NT2/D1 (cell line): ENCODE results near the gene RMI2.
A peak's percentile ranks its signal among the peaks of the same experiment; 100 is the strongest.

ENCODE experiments used
- DNase-seq: peaks from one replicate; pipeline ENCODE4 v3.0.0-alpha.2; 2011; ENCODE audit warnings: low read depth, low spot score
- H3K27me3 ChIP-seq: 2 replicates; pipeline ENCODE4 v1.6.0; 2011; ENCODE audit warnings: mild to moderate bottlenecking; ENCODE audit not compliant: insufficient read length, insufficient read depth
- H3K36me3 ChIP-seq: 2 replicates; pipeline ENCODE4 v1.6.1; 2011; ENCODE audit warnings: mild to moderate bottlenecking, low read length, mixed read lengths; ENCODE audit not compliant: insufficient read depth, insufficient read length
- H3K4me1 ChIP-seq: 2 replicates; pipeline ENCODE4 v1.5.1; 2011; ENCODE audit not compliant: insufficient read depth, insufficient read length
- H3K4me3 ChIP-seq: 2 replicates; pipeline ENCODE4 v1.5.1; 2011; ENCODE audit warnings: low read depth; ENCODE audit not compliant: insufficient read length
- H3K9ac ChIP-seq: 2 replicates; pipeline ENCODE4 v1.6.0; 2011; ENCODE audit warnings: low read depth; ENCODE audit not compliant: insufficient read length
- H3K9me3 ChIP-seq: 2 replicates; pipeline ENCODE4 v1.5.1; 2011; ENCODE audit warnings: mild to moderate bottlenecking, low read length; ENCODE audit not compliant: insufficient read depth
- SUZ12 ChIP-seq: IDR thresholded peaks from 2 replicates; pipeline ENCODE4 v1.6.1; 2011; ENCODE audit not compliant: insufficient read length, insufficient read depth; ENCODE audit errors: extremely low read depth
- YY1 ChIP-seq: IDR thresholded peaks from 2 replicates; pipeline ENCODE4 v1.6.1; 2011; ENCODE audit not compliant: insufficient read length, insufficient read depth
- ZNF274 ChIP-seq: IDR thresholded peaks from 2 replicates; pipeline ENCODE4 v1.6.1; 2011; ENCODE audit warnings: mild to moderate bottlenecking, low read depth, low read length

The RMI2 gene

DNA sequence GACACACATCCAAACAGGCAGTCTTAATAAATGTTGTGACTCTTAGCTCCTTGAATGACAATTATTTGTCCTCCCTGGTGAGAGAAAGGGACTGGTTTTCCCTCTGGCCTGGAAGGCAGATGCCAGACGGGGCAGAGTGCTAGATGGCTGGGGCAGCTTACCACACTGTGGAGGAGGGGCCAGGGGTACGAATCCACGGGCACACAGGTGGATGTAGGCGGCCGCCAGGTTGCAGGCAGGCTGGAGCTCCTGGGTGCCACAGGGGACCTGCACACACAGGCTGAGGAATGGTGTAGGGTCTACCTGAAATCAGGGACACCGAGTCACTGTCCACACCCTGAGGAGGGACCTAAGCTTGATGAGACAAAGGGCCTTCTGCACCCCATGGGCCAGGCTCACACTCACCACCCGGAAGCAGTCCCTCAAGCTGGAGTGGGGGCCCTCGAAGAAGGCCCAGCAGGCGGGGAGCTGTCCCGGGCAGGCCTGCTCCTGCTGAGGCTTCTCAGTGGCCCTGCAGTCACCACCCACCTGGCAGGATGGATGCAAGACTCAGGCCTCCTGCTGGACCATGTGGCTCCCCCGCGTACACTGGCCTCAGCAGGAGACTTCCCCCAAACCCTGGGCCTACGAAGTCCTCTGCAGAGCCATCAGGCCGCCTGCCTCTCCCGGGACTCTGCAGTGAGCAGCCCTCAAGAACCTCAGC, 38.4 kb downstream of the RMI2 start:
- DNase-seq, result no peak

DNA sequence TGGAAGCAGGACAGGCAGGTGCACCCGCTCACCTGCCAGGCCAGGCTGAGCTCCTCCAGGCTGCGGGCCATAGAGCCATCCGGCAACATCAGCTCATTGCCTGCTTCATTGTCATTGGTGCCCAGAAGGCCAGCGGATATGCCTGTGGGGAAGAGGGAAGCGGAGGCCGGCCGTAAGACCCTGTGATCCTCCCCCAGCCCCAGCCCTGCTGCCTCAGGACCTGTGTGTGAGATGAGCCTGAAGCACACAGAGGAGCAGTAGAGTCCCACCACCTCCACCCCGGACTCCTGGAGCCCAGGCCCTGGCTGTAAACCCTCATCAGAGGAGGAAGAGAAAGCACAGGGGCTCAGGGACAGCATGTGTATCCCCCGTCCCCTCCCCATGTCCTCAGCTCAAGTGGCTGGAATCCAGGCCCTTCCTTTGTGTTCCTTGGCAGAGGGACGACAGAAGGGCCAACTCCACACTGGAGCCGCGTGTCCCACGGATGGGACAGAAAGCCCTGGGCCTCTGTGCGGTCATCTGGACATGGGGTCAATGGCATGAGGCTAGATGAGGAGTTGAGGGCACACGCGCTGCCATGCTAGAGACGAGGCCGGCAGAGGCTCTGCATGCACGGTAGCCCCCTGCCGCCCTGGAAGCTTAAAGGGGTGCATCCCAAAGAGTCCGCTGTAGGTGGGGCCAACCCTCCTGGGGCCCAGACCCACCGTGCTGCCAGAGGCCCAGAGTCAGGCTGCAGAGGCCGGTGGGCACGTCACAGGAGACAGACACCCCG, 39.1 kb downstream of the RMI2 start:
- Histone ChIP-seq H3K27me3 (no peaks in the 10 kb centered on the region), H3K4me1 (peaks cover 33% of the 10 kb centered on the region), H3K9ac (no peak overlapping the region), H3K36me3 (no peaks in the 10 kb centered on the region), H3K4me3 (no peak overlapping the region), H3K9me3 (no peaks in the 10 kb centered on the region)
- TF ChIP-seq SUZ12, result no peak
- TF ChIP-seq ZNF274, result no peak
- no peak for TF ChIP-seq YY1
- DNase-seq, result no peak

More for the DNA sequence above, 38.4 kb downstream of the RMI2 start:
- Histone ChIP-seq H3K27me3 (no peaks in the 10 kb centered on the region), H3K4me3 (no peak overlapping the region), H3K36me3 (no peaks in the 10 kb centered on the region), H3K9ac (no peak overlapping the region), H3K9me3 (no peaks in the 10 kb centered on the region), H3K4me1 (peaks cover 29% of the 10 kb centered on the region)
- no peak for TF ChIP-seq SUZ12
- TF ChIP-seq ZNF274, result no peak
- no peak for TF ChIP-seq YY1

DNA sequence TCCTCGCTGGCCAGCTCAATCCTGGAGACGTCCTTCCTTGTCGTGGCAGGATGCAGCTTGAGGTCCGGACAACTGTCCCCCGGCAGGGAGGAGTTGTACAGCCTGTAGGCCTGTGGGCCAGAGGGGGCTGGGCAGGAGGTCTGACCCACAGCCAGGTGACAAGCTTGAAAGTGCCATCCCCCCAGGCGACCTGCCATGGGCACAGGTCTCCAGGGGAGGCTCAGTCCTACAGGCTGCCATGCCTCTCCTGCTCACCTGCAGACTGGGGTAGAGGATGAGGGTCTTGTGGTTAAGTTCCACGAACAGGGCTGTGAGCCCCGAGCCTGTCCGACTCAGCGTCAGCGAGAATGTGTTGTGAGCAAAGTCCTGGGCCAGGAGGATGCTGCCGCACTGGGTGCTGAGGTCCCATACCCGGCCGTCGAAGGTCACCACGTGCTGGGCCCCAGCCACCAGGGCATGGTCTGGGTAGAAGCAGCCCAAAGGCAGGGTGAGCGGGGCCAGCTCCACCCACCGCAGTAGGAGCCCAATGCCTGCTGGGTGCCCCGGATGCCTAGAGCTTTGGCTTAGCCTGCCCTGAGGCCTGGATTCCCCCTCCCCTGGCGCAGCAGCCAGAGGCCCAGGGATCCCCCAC, 39.8 kb downstream of the RMI2 start:
- Histone ChIP-seq H3K4me1 (peaks cover 37% of the 10 kb centered on the region), H3K9ac (peak overlapping the region; percentile 22), H3K27me3 (no peaks in the 10 kb centered on the region), H3K9me3 (no peaks in the 10 kb centered on the region), H3K4me3 (no peak overlapping the region), H3K36me3 (no peaks in the 10 kb centered on the region)
- DNase-seq, result no peak
- no peak for TF ChIP-seq ZNF274
- no peak for TF ChIP-seq YY1
- no peak for TF ChIP-seq SUZ12

DNA sequence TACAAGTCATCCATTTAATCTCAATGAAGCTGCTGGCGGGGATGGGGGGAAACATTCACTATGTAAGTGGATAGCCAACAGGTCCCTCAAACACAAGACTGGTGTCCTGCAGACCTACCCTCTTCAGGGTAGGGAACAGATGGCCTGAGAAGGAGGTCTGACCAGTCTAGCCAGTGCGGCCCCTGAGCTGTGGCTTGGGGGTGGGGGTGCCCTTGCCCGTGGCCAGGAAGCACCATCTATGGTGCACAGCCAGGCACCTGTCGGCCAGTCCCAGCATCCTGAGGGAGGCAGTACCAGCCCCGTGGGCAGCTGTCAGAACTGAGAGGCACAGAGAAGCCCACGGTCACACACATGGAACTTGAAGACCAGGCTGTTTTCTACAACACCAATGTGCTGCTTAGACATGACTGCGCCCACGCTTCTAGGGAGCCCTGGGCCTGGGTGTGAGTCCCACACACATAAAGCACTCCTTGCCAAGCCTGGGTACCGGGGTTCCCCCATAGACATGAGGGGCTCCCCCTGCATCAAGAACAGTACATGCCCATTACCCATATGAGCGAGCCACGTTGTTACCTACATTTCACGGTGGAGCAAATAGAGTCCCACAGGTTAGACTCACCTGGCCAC, 40.9 kb downstream of the RMI2 start:
- DNase-seq, result no peak
- TF ChIP-seq SUZ12 (no peak), ZNF274 (no peak), YY1 (no peak)
- H3K9ac ChIP-seq, result no peak overlapping the region
- peaks cover 48% of the 10 kb centered on the region for H3K4me1 ChIP-seq
- H3K27me3 ChIP-seq, result no peaks in the 10 kb centered on the region
- no peaks in the 10 kb centered on the region for H3K9me3 ChIP-seq
- H3K36me3 ChIP-seq, result no peaks in the 10 kb centered on the region
- H3K4me3 ChIP-seq, result no peak overlapping the region

DNA sequence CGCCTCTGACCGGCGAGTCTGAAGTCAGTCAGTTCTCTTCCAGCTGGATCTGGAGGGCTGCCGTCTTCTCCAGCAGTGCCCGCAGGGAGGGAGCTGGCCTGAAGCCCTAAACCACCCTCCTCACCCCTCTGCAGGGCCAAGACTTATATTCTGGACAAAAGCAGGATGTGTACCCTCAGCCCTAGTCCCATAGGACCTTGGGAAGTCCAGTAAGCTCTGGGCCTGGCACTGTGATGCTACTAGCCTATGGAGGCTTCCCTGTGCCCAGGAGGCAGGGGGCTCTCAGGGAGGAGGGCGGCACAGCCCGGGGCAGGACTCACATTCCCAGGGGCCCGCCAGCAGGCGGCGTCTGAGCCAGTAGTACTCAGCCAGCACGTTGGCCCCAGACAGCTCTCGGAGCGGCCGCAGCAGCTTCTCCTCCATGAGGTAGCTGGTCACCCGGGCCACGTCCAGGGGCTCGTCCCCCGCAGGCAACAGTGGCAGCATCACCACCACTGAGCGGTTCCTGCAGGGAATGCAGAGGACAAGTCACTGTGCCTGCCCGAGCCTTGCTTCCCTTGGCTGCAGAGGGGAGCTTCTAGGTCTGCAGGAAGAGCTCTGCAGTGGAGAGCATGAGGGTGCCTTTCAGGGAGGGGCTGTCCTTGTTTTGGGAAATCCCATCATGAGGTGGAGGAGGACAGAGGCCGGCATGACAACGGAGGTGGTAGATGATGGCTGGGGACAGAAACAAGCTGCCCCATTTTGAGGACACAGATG, 41.7 kb downstream of the RMI2 start:
- H3K36me3 ChIP-seq, result no peaks in the 10 kb centered on the region
- peaks cover 55% of the 10 kb centered on the region for H3K4me1 ChIP-seq
- H3K9me3 ChIP-seq, result no peaks in the 10 kb centered on the region
- H3K4me3 ChIP-seq, result no peak overlapping the region
- DNase-seq, result no peak
- TF ChIP-seq ZNF274, result no peak
- TF ChIP-seq YY1, result no peak
- no peak for TF ChIP-seq SUZ12
- H3K27me3 ChIP-seq, result no peaks in the 10 kb centered on the region
- H3K9ac ChIP-seq, result peak overlapping the region; percentile 44

DNA sequence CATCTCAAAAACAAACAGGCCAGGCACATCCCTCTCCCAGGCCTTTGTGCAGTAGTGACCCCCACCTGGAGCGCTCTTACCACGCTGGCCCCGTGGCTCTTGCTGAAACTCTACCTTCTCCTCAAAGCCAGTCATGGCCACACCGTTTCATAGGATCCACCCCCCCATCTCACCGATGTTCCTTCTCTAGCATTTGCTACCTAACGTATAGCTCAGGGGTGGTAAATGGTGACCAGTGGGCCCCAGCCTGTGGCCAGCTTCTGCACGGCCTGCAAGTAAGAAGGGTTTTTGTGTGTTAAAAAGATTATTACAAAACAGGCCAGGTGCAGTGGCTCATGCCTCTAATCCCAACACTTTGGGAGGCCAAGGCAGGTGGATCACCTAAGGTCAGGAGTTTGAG, 43.8 kb downstream of the RMI2 start:
- TF ChIP-seq SUZ12 (no peak), ZNF274 (no peak)
- DNase-seq, result no peak
- H3K9me3 ChIP-seq, result no peaks in the 10 kb centered on the region
- H3K4me1 ChIP-seq, result peaks cover 56% of the 10 kb centered on the region
- H3K4me3 ChIP-seq, result no peak overlapping the region
- H3K27me3 ChIP-seq, result no peaks in the 10 kb centered on the region
- no peak overlapping the region for H3K9ac ChIP-seq
- no peaks in the 10 kb centered on the region for H3K36me3 ChIP-seq
